GM21723 (cell line): ENCODE measurements around the gene CLIP1.
"Not testable (repeated sequence)": the region's sequence is repeated elsewhere in the genome, so short reads cannot be mapped to it uniquely, and the experiment has no call there.

Source experiments
- ATAC-seq: cut with Tn5 transposase; IDR thresholded peaks from one replicate; pipeline ENCODE4 v1.9.1; 2021; ENCODE audit warnings: mild to moderate bottlenecking, moderate library complexity; ENCODE audit not compliant: unreplicated experiment

Gene CLIP1

DNA sequence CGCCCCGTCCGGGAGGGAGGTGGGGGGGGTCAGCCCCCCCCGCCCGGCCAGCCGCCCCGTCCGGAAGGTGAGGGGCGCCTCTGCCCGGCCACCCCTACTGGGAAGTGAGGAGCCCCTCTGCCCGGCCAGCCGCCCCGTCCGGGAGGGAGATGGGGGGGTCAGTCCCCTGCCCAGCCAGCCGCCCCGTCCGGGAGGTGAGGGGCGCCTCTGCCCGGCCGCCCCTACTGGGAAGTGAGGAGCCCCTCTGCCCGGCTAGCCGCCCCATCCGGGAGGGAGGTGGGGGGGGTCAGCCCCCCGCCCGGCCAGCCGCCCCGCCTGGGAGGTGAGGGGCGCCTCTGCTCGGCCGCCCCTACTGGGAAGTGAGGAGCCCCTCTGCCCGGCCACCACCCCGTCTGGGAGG lies 64.9 kb downstream of the CLIP1 start:
- ATAC-seq = not testable (repeated sequence)

DNA sequence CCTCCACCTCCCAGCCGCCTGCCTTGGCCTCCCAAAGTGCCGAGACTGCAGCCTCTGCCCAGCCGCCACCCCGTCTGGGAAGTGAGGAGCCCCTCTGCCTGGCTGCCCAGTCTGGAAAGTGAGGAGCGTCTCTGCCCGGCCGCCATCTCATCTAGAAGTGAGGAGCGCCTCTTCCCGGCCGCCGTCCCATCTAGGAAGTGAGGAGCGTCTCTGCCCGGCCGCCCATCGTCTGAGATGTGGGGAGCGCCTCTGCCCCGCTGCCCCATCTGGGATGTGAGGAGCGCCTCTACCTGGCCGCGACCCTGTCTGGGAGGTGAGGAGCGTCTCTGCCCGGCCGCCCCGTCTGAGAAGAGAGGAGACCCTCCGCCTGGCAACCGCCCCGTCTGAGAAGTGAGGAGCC lies 65.5 kb downstream of the CLIP1 start:
- not testable (repeated sequence) for ATAC-seq

DNA sequence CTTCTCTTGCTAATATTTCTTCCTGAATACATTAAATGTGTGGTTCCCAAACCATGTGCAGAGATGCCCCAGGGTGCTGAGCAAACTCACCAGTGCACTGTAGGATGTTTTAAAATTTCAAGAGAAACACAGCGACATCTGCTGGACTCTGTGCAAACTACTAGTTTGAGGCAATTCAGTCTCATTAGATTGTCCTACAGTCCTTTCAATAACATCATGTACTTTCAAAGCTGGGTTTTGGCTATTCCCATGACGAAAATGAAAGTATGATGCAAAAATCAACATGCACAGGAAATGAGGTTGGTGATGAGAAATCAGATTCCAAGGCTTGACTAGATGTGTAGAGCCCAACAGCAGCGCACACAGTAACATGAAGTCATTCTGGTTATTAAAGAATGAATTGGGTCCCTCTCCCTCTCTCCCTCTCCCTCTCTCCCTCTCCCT lies 66.3 kb downstream of the CLIP1 start:
- ATAC-seq = no peak

DNA sequence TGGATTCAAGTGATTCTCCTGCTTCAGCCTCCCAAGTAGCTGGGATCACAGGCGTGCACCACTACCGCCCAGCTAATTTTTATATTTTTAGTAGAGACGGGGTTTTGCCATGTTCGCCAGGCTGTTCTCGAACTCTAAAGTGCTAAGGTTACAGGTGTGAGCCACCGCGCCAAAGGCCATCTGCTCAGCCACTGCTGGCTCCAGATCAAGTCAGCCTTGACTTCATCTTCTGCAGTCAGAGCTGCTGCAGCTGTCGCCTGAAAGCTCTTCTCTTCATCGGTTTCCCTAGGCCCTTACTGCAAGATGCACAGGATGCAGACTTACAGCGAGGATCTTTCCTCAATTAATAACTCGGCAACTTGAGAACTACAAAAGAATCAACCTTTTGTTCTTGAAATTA lies 66.8 kb downstream of the CLIP1 start:
- no peak for ATAC-seq

DNA sequence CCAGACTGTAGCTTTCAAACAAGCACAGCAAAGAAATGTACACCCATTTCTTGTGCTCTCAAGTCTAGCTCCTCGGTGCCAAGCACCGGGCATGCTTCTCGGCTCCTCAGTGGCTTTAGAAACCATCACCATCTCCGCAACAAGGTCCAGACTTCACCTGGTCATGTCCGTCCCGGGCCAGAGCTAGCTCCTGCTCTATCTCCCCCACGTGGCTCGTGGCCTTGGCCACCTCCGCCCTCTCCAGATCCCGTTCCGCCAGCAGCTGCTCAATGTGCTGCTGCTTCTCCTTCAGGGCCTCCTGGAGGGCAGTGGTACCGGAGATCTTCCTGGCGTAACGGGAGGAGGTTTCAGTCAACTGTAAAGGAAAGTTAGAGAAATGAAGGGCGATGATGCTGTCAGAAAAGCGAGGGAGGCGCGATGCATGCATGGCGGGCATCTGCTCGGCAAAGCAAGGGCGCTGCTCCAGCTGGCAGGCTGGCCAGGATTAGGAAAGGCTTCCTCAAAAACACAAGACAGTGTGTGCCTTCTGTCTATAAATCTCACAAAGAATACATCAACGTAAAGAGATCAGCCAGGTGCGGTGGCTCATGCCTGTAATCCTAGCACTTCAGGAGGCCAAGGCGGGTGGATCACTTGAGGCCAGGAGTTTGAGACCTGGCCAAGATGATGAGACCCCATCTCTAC lies 67.4 kb downstream of the CLIP1 start:
- no peak for ATAC-seq

DNA sequence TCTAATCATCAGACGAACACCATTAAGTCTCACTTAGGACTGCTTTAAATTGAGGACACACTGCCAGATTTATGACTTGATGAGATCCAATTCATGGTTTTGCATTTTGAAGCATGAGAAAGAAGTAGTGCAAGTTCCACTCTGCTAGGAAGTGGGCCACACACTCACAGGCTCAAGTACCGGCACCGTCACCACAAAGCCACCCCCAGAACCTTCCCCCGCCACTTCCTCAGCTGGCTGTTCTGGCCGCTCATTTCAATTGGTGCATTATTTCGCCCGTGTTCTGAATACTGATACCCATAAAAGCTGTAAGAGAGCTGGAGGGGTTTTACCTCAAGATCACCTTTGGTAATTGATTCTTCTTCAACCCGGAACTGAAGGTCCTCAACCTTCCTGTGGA lies 70.1 kb downstream of the CLIP1 start:
- ATAC-seq = no peak

DNA sequence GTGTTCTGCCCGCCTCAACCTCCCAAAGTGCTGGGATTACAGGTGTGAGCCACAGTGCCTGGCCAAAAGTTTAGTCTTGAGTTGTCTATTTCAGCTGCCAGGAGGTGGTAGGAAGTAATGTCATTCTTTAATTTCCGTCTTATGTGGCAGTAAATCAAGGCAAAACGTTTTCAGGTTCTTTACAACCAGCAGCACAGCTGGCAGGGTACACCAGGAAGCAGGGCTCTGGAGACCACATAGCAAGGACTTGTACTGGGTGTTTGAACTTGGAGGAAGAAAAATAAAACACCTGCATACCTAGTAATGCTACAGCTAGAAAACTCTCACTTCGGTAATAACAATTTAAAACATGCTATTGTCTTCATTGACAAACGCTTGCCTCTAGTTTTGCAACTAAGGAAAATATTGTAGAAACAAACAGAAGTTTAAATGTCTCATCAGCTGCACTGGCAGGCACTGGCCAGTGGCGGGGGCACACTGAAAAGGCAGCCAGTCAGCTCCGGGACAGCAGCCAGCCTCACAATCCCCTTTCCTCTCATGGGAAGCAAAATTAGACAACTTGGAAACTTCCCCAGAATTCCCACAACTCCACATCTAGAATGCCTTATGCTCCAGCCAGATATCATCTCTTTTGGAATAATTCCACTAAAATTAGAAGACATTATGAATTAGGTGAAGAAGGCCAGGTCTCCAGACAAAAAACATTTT lies 72.2 kb downstream of the CLIP1 start:
- no peak for ATAC-seq

DNA sequence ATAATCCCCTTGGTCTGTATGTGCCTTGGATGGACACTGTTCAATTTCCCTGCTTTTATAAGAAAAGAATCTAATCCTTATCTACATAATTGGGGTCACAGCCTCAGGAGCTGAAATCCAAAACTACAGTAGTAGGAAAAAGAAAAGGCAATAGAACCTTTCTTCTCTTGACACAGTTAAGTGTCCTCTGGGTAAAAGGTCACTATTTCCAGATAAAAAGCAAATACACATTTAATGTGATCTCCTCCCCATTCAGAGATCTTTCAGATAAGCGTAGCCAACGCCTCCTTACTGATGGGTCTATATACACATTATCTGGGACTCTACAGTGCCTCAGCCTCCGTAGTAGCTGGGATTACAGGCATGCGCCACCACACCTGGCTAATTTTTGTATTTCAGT lies 73.4 kb downstream of the CLIP1 start:
- ATAC-seq = no peak

DNA sequence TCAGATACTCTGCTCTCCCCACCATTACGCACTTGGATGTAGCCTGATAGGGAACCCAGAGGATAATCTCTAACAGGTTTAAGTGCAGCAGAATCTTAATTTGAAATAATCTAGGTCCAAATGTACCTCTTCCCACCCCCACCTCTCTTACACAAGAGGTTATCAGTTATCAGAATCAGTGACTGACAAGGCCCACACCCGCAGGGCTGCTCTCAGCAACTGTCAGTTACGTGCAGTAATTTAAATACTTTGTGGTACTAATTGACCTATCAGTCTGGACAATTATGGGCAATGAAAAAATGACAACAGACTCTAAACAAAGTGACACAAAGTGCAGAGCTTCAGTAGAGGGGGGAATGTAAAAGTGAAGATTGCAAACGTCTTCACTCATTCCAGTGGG lies 74.0 kb downstream of the CLIP1 start:
- ATAC-seq = no peak

DNA sequence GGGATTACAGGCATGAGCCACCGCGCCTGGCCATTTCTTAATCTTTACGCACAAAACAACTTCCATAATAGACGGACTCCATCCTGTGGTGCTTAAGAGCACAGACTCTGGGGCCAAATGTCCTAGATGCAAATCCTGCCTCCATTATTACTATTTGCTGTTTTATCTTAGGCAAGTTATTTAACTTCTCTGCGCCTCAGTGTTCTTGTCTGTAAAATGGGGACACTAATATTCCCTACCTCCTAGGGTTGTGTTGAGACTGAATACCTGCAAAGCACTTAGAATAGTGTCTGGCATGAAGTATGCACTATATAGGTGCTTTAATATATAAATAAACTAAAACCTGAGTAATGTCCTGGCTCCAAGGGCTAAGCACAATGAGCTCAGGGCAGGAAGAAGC lies 76.4 kb downstream of the CLIP1 start:
- no peak for ATAC-seq

DNA sequence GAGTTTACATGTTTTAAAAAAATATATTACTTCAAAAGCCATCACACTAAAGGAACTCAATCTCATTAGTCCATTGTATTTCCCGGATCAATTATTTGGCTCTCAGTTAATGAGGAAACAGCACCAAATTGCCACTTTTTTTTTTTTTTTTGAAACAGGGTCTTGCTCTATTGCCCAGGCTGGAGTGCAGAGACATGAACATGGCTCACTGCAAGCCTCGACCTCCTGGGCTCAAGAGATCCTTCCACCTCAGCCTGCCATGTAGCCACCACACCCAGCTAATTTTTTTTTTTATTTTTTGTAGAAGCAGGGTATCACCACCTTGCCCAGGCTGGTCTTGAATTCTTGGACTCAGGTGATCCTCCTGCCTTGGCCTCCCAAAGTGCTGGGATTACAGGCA lies 77.4 kb downstream of the CLIP1 start:
- ATAC-seq = no peak

DNA sequence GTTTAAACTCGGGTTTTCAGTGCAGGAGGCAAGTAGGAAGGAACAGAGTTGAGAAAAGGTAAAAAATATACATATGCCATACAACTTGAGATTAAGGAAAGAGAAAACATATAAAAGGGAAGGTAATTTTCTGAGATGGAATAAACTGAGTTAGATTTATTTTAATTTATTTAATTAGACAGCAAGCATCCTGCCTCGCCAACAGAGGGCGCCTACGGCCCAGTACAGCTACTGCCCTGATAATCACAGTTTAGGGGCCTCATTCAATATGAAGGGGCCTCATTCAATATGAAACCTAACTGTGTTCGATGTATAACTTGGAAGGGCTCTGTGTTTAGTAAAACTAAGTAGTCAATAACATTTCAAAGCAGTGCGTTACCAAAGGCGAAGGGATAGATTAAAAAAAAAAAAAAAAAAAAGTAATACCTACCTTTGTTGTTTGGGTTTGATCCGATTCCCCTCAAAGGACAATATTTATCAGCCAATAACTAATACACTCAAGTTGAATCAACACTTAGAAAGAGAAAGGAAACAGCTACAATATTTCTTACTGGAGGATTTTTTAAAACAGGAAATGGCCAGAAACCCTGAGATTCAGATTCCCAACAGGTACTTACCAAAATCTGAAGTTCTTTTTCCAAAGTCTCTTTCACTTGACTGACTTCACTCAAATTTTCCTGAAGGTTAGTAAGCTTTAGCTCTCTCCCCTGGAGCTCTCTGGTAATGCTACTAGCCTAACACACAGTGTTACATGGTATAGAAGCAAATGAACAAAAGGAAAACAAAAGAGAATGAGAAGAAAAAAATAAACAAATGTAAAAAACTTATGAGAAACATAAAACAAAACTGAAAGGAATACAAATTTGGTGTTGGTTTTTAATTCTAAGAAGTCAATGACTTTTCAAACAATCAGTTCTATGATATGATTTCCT lies 86.2 kb downstream of the CLIP1 start:
- ATAC-seq = no peak

DNA sequence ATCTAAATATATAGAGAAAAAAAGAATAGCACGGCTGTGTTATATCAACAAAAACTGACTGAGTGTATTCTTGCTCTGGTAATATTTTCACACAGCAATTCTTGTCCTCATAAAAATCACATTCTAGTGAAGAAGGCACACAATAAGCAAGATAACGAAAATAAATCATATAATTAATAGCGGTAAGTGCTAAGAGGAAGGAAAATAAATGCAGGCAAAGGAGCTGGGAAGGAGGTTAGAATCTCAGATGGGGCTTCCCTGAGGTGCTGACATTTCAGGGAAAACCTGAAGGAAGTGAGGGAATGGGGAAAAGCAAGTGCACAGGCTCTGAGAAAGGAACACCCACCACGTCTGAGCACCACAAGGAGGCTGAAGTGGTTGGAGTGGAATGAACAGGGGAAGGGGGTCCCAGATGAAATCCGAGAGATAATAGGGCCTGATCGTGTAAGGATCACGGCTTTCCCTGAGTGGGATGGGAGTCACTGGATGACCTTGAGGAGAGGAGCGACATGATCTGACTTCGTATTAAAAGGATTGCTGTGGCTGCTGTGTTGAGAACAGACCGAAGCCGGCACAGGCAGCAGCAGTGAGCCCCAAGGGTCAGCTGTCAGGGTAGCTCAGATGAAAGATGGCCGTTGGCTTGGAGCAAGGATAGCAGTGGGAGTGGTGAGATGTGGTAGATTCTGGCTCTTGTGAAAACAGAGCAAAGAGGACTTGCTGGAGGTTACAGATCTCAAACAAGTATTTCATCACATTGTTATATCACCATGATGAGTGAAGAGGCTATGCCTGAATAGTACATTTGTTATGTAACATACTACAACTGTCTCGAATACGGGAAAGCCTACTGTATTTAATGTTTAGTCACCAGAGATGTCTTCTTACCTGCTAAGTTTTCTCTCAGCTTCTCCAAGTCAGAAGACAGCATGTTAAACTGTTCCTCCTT lies 89.1 kb downstream of the CLIP1 start:
- no peak for ATAC-seq

DNA sequence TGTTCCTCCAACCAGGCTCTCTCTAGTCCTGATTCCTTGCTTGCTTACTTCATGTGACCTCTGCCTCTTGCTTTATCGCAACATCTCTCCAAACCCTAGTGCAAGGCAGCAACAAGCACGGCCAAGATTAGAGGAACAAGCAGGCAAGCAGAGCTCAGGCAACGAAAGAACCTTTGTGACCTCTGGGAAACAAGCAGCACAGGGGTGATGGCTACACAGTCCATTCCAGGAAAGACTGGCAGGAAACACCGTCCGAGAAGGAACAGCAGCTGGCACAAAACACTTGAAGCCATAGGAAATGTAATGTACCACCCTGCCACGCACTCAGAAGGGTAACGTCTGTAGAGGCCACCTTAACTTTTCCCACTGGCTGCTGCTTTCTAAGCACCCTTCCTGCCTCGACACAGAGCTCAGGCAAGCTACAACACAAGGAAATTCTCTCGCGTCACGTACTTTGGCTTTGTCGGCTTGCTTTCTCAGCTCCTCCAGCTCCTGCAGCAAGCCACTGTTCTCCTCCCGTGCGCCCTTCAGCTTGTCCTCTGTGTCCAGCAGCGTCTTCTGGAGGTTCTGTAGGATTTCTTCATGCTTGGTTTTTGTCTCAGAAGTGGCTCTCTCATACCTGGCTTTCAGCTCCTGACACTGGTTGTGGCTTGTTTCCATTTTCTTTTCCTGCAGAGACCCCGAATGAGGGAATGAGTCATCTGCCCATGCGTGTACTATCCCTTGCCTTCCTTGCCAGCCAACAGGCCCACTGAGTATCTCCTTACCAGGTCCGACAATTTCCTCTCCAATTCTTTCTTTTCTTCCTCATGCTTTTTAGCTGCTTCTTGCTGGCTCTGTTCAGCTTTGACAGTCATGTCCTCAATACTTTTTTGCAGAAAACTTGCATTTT lies 94.7 kb downstream of the CLIP1 start:
- no peak for ATAC-seq

DNA sequence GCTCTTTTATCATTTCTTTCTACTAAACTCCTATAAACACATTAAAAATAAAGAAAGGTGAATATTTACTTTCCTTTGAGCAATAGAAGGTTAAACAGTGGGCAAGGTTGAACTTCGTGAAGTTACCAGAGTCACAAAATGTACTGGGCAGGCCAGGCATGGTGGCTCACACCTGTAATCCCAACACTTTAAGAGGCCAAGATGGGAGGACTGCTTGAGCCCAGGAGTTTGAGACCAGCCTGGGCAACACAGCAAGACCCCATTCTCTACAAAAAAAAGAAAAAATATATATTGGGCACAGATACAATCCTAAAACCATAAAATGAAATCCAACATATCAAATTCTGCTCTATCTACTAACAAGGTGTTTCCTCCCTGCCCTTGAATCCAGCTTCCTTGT lies 95.5 kb downstream of the CLIP1 start:
- ATAC-seq = no peak

DNA sequence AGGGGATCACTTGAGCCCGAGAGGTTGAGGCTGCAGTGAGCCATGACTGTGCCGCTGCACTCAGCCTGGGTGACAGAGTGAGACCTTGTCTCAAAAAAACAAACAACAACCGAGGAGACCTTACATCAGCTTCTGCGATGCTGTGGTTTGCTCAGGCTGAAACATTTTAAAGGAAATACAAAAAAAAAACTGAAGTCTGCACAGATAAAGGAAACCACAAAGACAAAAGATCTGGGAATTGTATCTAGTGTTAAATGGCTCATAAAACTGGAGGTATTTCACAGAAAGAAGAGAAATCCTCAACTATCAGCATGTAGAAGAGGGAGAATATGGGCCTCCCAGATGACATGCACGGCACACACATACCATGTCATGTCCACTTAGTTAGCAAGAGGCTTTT lies 95.9 kb downstream of the CLIP1 start:
- no peak for ATAC-seq

DNA sequence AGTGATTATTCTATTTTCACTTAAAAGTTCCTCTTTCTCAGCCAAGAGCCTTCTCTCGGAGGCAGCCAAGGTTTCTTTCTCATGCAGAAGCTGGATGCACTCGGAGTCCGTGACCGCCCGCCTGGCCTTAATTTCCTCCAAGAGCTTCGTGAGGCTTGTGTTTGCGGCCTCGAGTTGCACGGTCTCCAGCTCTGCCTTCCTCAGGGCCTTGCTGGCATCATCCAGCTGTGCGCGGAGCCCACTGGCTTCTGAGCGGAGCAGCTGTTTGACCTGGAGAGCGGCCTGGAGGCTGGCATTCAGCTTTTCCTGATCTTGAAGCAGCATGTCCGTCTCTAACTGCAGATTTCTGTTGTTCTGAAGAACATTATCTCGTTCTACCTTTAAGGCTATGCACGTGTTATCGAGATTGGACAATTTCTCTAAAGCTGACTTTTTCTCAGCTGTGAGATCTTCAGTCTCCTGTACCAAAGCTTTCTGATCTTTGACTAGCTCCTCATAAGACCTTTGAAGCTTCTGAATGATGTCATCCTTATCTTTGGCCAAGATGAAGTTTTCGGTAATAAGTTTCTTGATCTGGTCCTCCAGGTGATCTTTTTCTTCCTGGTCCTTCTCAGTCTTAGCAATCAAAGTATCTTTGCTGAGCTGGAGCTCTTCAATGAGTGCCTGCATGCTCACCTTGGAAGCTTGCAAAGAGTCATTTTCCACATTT lies 99.0 kb downstream of the CLIP1 start:
- ATAC-seq = no peak

DNA sequence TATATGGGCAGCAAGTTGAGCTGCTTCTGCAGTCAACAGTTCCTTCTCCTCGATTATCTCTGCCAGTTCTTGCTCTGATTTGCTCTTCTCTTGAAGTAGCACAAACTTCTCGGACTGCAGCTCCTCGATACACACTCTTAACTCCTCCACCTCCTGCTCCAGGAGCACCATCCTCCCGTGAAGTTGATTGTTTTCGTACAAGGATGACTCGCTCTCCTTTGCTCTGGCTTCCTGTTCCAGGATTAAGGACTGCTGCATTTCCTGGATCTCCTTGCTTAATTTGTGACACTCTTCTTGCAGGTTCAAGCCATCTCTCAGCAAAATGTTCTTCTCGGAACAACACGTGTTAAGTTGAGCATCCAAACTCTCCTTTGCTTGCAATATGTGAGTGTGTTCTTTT lies 100.0 kb downstream of the CLIP1 start:
- no peak for ATAC-seq
